HG02870 (cell line): Measurements from ENCODE around the gene KCNJ14.

Experiments used
- ATAC-seq: cut with Tn5 transposase; IDR thresholded peaks from one replicate; pipeline ENCODE4 v1.9.1; 2021; ENCODE audit warnings: mild to moderate bottlenecking, moderate library complexity; ENCODE audit not compliant: unreplicated experiment

The KCNJ14 gene

GRCh38 chr19:48445256-48445605 lies 10.1 kb upstream of the KCNJ14 start:
- ATAC-seq, result peak; percentile 7

GRCh38 chr19:48445606-48446481 lies 9.5 kb upstream of the KCNJ14 start, which contains the start of gene GRWD1:
GRWD1 (plus strand) TSS chr19:48445983; CDS start chr19:48446006, 23 bp downstream.
- ATAC-seq, result peak; percentile 87

GRCh38 chr19:48446579-48446978 lies 8.8 kb upstream of the KCNJ14 start:
- no peak for ATAC-seq

- ATAC-seq, result no peak
Measured at GRCh38 chr19:48448563-48448962, 6.8 kb upstream of the KCNJ14 start.

GRCh38 chr19:48450441-48450840 lies 4.9 kb upstream of the KCNJ14 start:
- ATAC-seq, result no peak

GRCh38 chr19:48450863-48451262 lies 4.5 kb upstream of the KCNJ14 start:
- no peak for ATAC-seq

GRCh38 chr19:48451624-48452023 lies 3.8 kb upstream of the KCNJ14 start:
- no peak for ATAC-seq

GRCh38 chr19:48452289-48453190 lies 2.8 kb upstream of the KCNJ14 start:
- ATAC-seq, result no peak

- no peak for ATAC-seq
Measured at GRCh38 chr19:48454150-48454730, 1.1 kb upstream of the KCNJ14 start.

- no peak for ATAC-seq
Measured at GRCh38 chr19:48455908-48456562, 661 bp downstream of the KCNJ14 start.

- ATAC-seq, result no peak
Measured at GRCh38 chr19:48456864-48457263, 1.5 kb downstream of the KCNJ14 start.

GRCh38 chr19:48458016-48458415 lies 2.6 kb downstream of the KCNJ14 start:
- ATAC-seq, result no peak

- ATAC-seq, result no peak
Measured at GRCh38 chr19:48461651-48461981, 6.2 kb downstream of the KCNJ14 start.

- no peak for ATAC-seq
Measured at GRCh38 chr19:48461982-48462655, 6.7 kb downstream of the KCNJ14 start.

- no peak for ATAC-seq
Measured at GRCh38 chr19:48465215-48465614, 9.8 kb downstream of the KCNJ14 start.

- no peak for ATAC-seq
Measured at GRCh38 chr19:48466561-48467325, 11.4 kb downstream of the KCNJ14 start.

GRCh38 chr19:48468772-48469288 lies 13.5 kb downstream of the KCNJ14 start:
- ATAC-seq, result peak; percentile 93

- peak; percentile 12 for ATAC-seq
Measured at GRCh38 chr19:48469289-48469881, 14.0 kb downstream of the KCNJ14 start, which contains the start of gene CYTH2. CYTH2 (plus strand) TSS chr19:48469369; CDS start chr19:48469508, 139 bp downstream.
